ENCODE data around the gene TSSK3.

Gene TSSK3

DNA sequence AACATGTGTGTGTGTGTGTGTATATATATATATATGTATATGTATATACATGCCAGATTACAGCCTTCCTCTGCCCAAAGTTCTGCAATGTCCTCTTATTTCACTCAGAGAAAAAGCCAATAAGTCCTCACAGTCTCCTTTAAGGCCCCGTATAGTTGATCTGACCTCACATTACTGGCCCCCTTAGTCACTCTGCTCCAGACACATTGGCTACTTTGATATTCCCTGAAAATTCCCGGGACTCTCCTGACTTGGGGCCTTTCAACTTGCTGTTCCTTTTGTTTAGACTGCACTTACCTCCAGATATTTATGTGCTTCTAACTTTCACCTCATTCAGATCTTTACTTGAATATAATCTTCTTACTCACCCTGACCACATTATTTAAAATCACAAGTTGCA lies 36.1 kb downstream of the TSSK3 start:
- Histone ChIP-seq H3K27me3 (ENCODE audit: control insufficient read depth, insufficient read depth, low read length) (no peaks in the 10 kb centered on the region), H3K4me3 (ENCODE audit: low read length) (no peak overlapping the region), H3K9me3 (ENCODE audit: control insufficient read depth, low read length) (no peaks in the 10 kb centered on the region), H3K4me1 (ENCODE audit: control insufficient read depth, insufficient read depth, low read length) (peaks cover 7% of the 10 kb centered on the region), H3K9ac (ENCODE audit: low read length) (no peak overlapping the region), H3K36me3 (ENCODE audit: control insufficient read depth, insufficient read depth, low read length) (no peaks in the 10 kb centered on the region)

- Histone ChIP-seq H3K4me3 (ENCODE audit: low read length) (no peak overlapping the region), H3K9me3 (ENCODE audit: control insufficient read depth, low read length) (no peaks in the 10 kb centered on the region), H3K27me3 (ENCODE audit: control insufficient read depth, insufficient read depth, low read length) (no peaks in the 10 kb centered on the region), H3K36me3 (ENCODE audit: control insufficient read depth, insufficient read depth, low read length) (no peaks in the 10 kb centered on the region), H3K4me1 (ENCODE audit: control insufficient read depth, insufficient read depth, low read length) (peaks cover 4% of the 10 kb centered on the region), H3K9ac (ENCODE audit: low read length) (no peak overlapping the region)
Measured at GRCh38 chr1:32399843-32400242, 37.5 kb downstream of the TSSK3 start.

DNA sequence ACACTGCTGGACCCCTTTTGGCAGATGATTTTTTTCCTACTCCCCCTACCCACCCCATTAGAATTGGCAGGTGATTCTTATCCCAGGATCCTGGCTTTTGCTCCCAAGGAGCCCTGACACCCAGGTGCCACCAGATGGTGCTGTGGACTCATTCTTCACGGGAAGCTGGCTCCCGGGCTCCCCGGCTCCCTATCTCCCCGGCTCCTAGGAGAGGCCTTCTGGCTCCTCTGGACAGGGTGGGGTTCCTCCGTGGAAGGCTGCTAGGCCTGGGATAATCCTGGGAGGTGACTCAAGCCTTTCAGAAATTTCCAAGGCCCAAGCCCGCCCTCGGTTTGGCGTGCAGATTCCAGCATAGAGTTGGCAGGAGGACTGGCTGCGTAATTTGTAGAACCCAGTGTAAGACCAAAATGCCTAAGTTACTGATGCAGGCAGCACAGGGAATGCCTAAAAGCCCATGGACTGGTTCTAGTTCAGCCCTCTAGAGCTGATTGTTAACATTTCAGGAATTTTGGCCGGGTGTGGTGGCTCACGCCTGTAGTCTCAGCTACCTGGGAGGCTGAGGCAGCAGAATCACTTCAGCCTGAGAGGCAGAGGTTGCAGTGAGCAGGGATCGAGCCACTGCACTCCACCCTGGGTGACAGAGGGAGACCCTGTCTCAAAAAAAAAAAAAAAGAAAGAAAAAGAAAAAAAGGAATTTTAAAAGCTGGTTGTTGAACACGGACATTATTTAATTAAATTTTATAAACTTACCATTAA lies 38.7 kb downstream of the TSSK3 start:
- Histone ChIP-seq H3K9me3 (ENCODE audit: control insufficient read depth, low read length) (no peaks in the 10 kb centered on the region), H3K4me1 (ENCODE audit: control insufficient read depth, insufficient read depth, low read length) (peaks cover 4% of the 10 kb centered on the region), H3K9ac (ENCODE audit: low read length) (peak overlapping the region; percentile 41), H3K36me3 (ENCODE audit: control insufficient read depth, insufficient read depth, low read length) (no peaks in the 10 kb centered on the region), H3K4me3 (ENCODE audit: low read length) (no peak overlapping the region), H3K27me3 (ENCODE audit: control insufficient read depth, insufficient read depth, low read length) (no peaks in the 10 kb centered on the region)

- H3K9ac ChIP-seq (ENCODE audit: low read length): no peak overlapping the region
- H3K9me3 ChIP-seq (ENCODE audit: control insufficient read depth, low read length): no peaks in the 10 kb centered on the region
- peaks cover 4% of the 10 kb centered on the region for H3K4me1 ChIP-seq (ENCODE audit: control insufficient read depth, insufficient read depth, low read length)
- no peaks in the 10 kb centered on the region for H3K27me3 ChIP-seq (ENCODE audit: control insufficient read depth, insufficient read depth, low read length)
- no peaks in the 10 kb centered on the region for H3K36me3 ChIP-seq (ENCODE audit: control insufficient read depth, insufficient read depth, low read length)
- no peak overlapping the region for H3K4me3 ChIP-seq (ENCODE audit: low read length)
Measured at GRCh38 chr1:32404946-32405345, 42.6 kb downstream of the TSSK3 start.

GRCh38 chr1:32405672-32406467 lies 43.5 kb downstream of the TSSK3 start:
- H3K4me1 ChIP-seq (ENCODE audit: control insufficient read depth, insufficient read depth, low read length): peaks cover 3% of the 10 kb centered on the region
- H3K27me3 ChIP-seq (ENCODE audit: control insufficient read depth, insufficient read depth, low read length): no peaks in the 10 kb centered on the region
- H3K9ac ChIP-seq (ENCODE audit: low read length): no peak overlapping the region
- H3K9me3 ChIP-seq (ENCODE audit: control insufficient read depth, low read length): no peaks in the 10 kb centered on the region
- H3K36me3 ChIP-seq (ENCODE audit: control insufficient read depth, insufficient read depth, low read length): no peaks in the 10 kb centered on the region
- H3K4me3 ChIP-seq (ENCODE audit: low read length): no peak overlapping the region

DNA sequence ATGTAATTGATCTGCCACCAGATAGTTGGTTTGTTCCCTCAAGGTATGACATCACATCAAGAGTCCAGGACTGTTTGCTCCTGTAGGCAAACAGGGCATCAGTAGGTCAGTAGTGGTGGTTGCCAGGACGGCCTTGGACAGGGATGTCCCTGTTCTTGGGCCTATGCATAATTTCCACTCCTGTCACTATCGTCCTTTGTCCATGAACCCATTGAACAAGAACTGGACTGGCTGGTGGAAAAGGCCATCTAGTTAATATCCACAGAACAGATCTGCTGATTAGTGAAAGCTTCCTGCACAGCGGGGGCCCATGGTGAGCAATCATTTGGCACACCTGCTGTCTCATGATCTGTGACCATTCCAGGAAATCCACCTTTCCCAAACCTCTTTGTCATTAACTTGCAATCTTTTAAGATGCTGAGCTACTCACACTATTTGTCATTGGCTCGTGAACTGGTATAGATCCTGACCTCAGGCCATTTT lies 44.3 kb downstream of the TSSK3 start:
- H3K36me3 ChIP-seq (ENCODE audit: control insufficient read depth, insufficient read depth, low read length): no peaks in the 10 kb centered on the region
- H3K9ac ChIP-seq (ENCODE audit: low read length): no peak overlapping the region
- no peak overlapping the region for H3K4me3 ChIP-seq (ENCODE audit: low read length)
- H3K4me1 ChIP-seq (ENCODE audit: control insufficient read depth, insufficient read depth, low read length): no peaks in the 10 kb centered on the region
- H3K9me3 ChIP-seq (ENCODE audit: control insufficient read depth, low read length): no peaks in the 10 kb centered on the region
- H3K27me3 ChIP-seq (ENCODE audit: control insufficient read depth, insufficient read depth, low read length): no peaks in the 10 kb centered on the region

DNA sequence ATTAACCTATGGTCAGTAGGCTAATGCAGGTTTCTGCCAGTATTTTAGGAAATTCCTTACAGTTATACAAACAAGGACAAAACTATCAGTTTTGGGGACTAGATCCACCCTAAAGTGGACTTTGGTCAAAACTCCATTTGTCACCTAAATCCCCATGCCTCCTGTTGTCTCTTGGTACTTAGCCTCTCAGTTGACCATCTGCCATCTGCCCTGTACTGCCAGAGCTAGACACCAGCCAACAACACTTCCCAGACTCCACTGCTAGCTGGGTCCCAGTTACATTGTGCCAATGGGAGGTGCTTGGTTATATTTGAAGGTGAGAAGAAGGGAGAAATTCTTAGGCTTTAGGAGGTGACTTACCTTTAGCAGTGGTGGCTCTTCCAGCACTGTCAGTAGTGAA lies 48.9 kb downstream of the TSSK3 start:
- peaks cover 6% of the 10 kb centered on the region for H3K4me1 ChIP-seq (ENCODE audit: control insufficient read depth, insufficient read depth, low read length)
- H3K9ac ChIP-seq (ENCODE audit: low read length): no peak overlapping the region
- no peaks in the 10 kb centered on the region for H3K9me3 ChIP-seq (ENCODE audit: control insufficient read depth, low read length)
- H3K36me3 ChIP-seq (ENCODE audit: control insufficient read depth, insufficient read depth, low read length): no peaks in the 10 kb centered on the region
- H3K27me3 ChIP-seq (ENCODE audit: control insufficient read depth, insufficient read depth, low read length): no peaks in the 10 kb centered on the region
- no peak overlapping the region for H3K4me3 ChIP-seq (ENCODE audit: low read length)

DNA sequence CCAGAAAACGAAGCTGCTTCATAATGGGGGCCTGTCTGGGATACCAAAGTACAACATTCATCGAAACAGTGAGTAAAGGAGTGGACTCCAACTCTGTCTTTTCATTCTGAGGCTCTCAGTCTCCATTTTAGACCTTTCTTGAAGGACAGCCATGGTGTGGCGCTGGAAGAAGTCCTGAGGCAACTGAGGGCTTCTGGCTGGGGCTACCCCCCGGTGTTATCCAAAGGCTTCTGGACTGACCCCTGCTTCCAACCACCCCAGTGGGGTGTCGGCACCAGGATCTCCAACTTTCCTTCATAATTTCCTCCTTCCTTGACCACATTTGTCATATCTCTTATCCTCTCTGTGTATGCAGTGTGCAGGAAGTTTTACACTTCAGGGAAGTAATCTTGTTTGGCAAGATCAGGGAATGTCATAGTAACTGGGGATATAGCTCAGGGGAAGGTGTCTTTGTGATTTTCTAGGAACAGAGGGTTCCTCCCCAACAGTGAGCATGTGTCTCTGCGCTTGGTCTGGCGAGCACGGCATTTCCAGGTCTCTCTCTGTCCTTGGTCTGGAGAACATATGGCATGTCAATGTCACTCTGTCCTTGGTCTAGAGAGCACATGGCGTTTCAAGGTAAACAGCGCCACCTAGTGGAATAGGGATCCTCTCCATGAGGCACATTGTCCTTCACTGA lies 51.3 kb downstream of the TSSK3 start:
- H3K9ac ChIP-seq (ENCODE audit: low read length): no peak overlapping the region
- no peaks in the 10 kb centered on the region for H3K27me3 ChIP-seq (ENCODE audit: control insufficient read depth, insufficient read depth, low read length)
- no peaks in the 10 kb centered on the region for H3K36me3 ChIP-seq (ENCODE audit: control insufficient read depth, insufficient read depth, low read length)
- peaks cover 6% of the 10 kb centered on the region for H3K4me1 ChIP-seq (ENCODE audit: control insufficient read depth, insufficient read depth, low read length)
- H3K4me3 ChIP-seq (ENCODE audit: low read length): no peak overlapping the region
- no peaks in the 10 kb centered on the region for H3K9me3 ChIP-seq (ENCODE audit: control insufficient read depth, low read length)
